GM12878 (cell line): Measurements from ENCODE around the gene CLIC3. TPM values are rescaled to one million over a fixed set of nuclear protein-coding genes. Genes with fewer than 3 reads are reported as not detected.

ENCODE experiments used
- ATAC-seq: fragments of 200-7000 bp; cut with Tn5 transposase; 3 replicates; pipeline ENCODE4 v1.9.1; 2020; ENCODE audit warnings: mild to moderate bottlenecking, moderate library complexity
- BruUV-seq: library from RNA; stranded (reverse); fragments of 400-500 nt; replicated peaks from 2 replicates; lab custom pipeline; 2021; lab: Mats Ljungman, UMichigan
- CTCF ChIA-PET: fragments of 300-600 bp; sonication (Branson Sonifier 250); formaldehyde crosslinking; extraction: SDS; loops from one replicate; lab custom pipeline; 2021; ENCODE audit warnings: inconsistent platforms; lab: Yijun Ruan, JAX
- POLR2A ChIA-PET: fragments of 350-600 bp; formaldehyde crosslinking; extraction: SDS; loops from one replicate; lab custom pipeline; 2021; ENCODE audit warnings: inconsistent platforms; lab: Charles Lee
- RAD21 ChIA-PET: fragments of 300-600 bp; sonication (Branson Sonifier 250); formaldehyde crosslinking; loops from one replicate; lab custom pipeline; 2023; ENCODE audit warnings: antibody characterized with exemption; ENCODE audit not compliant: unreplicated experiment; lab: Charles Lee
- SMC1A ChIA-PET: fragments of 300-600 bp; sonication (Branson Sonifier 250); formaldehyde crosslinking; loops from one replicate; lab custom pipeline; 2023; ENCODE audit not compliant: unreplicated experiment, uncharacterized antibody; lab: Charles Lee
- DNase-seq: peaks from one replicate; pipeline ENCODE4 v3.0.0-alpha.2; 2011; ENCODE audit warnings: low read depth, low spot score
- FAIRE-seq: peaks from 3 replicates; lab custom pipeline; 2011; peaks lifted over from hg19 to GRCh38; lab: Jason Lieb, UNC
- H2AFZ ChIP-seq: 2 replicates; pipeline ENCODE4 v1.6.0; 2011; ENCODE audit warnings: low read depth, low read length, control low read depth; ENCODE audit not compliant: control insufficient read depth
- H3K27ac ChIP-seq: 2 replicates; pipeline ENCODE4 v1.5.1; 2011; ENCODE audit warnings: control low read depth; ENCODE audit not compliant: control insufficient read depth, insufficient read depth
- H3K27me3 ChIP-seq, 2 experiments: replicated peaks in 1 of 2; 2 replicates each; pipeline versions ENCODE4 v1.6.0 to v1.6.1; 2011; ENCODE audit warnings: low read length in 1 of 2; ENCODE audit not compliant: control insufficient read depth in 2 of 2, insufficient read depth in 2 of 2
- H3K36me3 ChIP-seq, 2 experiments: 2 replicates each; pipeline ENCODE4 v1.5.1; 2011; ENCODE audit warnings: low read length in 1 of 2; ENCODE audit not compliant: control insufficient read depth in 2 of 2, insufficient read depth in 2 of 2
- H3K4me1 ChIP-seq: 2 replicates; pipeline ENCODE4 v1.6.1; 2011; ENCODE audit warnings: mild to moderate bottlenecking, low read length, moderate library complexity, mixed read lengths; ENCODE audit not compliant: control insufficient read depth, insufficient read depth
- H3K4me2 ChIP-seq: 2 replicates; pipeline ENCODE4 v1.6.0; 2011; ENCODE audit warnings: control low read depth; ENCODE audit not compliant: control insufficient read depth, insufficient read depth
- H3K4me3 ChIP-seq: fragments of 200-600 bp; sonication (generic); 2 replicates; pipeline ENCODE4 v1.5.1; 2016
- H3K79me2 ChIP-seq: 2 replicates; pipeline ENCODE4 v1.6.0; 2011; ENCODE audit warnings: low read length; ENCODE audit not compliant: control insufficient read depth, insufficient read depth
- H3K9ac ChIP-seq: 2 replicates; pipeline ENCODE4 v1.8.0; 2011; ENCODE audit warnings: low read length, control low read depth, mixed read lengths; ENCODE audit not compliant: control insufficient read depth, insufficient read depth
- H3K9me3 ChIP-seq: replicated peaks from 3 replicates; pipeline ENCODE4 v1.5.1; 2011; ENCODE audit warnings: mild to moderate bottlenecking, low read length; ENCODE audit not compliant: control insufficient read depth, insufficient read depth
- H4K20me1 ChIP-seq: 2 replicates; pipeline ENCODE4 v1.6.0; 2011; ENCODE audit not compliant: control insufficient read depth, insufficient read depth
- BMI1 ChIP-seq: fragments of 450-650 bp; IDR thresholded peaks from 2 replicates; pipeline ENCODE4 v1.6.1; 2016; ENCODE audit warnings: mild to moderate bottlenecking, moderate library complexity, borderline replicate concordance
- CBFB ChIP-seq: IDR thresholded peaks from 2 replicates; pipeline ENCODE4 v1.6.1; 2016; ENCODE audit warnings: antibody characterized with exemption, low read depth
- CHD1 ChIP-seq: IDR thresholded peaks from 2 replicates; pipeline ENCODE4 v1.6.1; 2012; ENCODE audit warnings: low read depth, low read length, improper control_type of control experiment
- CREB1 ChIP-seq: IDR thresholded peaks from 2 replicates; pipeline ENCODE4 v1.6.1; 2012; ENCODE audit warnings: low read depth, mild to moderate bottlenecking, inconsistent platforms
- EP300 ChIP-seq, 2 experiments: fragments of 150-350 bp in 1 of 2; IDR thresholded peaks; 2 replicates each; pipeline ENCODE4 v1.6.1; 2011 to 2012; ENCODE audit warnings: low read depth in 2 of 2, low read length in 2 of 2, borderline replicate concordance in 1 of 2, improper control_type of control experiment in 1 of 2, inconsistent platforms in 1 of 2; ENCODE audit not compliant: control insufficient read depth in 1 of 2
- ESRRA ChIP-seq: IDR thresholded peaks from 2 replicates; pipeline ENCODE4 v1.6.1; 2012; ENCODE audit warnings: mild to moderate bottlenecking, low read length, improper control_type of control experiment
- HCFC1 ChIP-seq: fragments of 150-350 bp; IDR thresholded peaks from 2 replicates; pipeline ENCODE4 v1.6.1; 2014; ENCODE audit warnings: low read length
- POLR2A ChIP-seq: IDR thresholded peaks from 2 replicates; pipeline ENCODE4 v1.6.1; 2011; ENCODE audit warnings: low read depth, mild to moderate bottlenecking, low read length
- TCF12 ChIP-seq: IDR thresholded peaks from 2 replicates; pipeline ENCODE4 v1.6.1; 2011; ENCODE audit warnings: low read depth, mild to moderate bottlenecking, low read length
- ZBED1 ChIP-seq: IDR thresholded peaks from 2 replicates; pipeline ENCODE4 v1.6.1; 2016; ENCODE audit warnings: borderline replicate concordance
- WGBS: methylation state at CpG from one replicate; pipeline ENCODE4 v1.1.6; 2016; ENCODE audit warnings: low lambda C conversion rate; ENCODE audit not compliant: insufficient replicate concordance, insufficient coverage; ENCODE audit errors: missing lambda C conversion rate; 5-methylcytosine and 5-hydroxymethylcytosine counted together
- in situ Hi-C: fragments of 300-500 bp; cut with MboI; formaldehyde crosslinking; loops from 9 replicates; pipeline ENCODE4 v1.14.3; 2018; ENCODE audit warnings: mixed read lengths
- intact Hi-C: fragments of 100-400 bp; cut with micrococcal nuclease; formaldehyde crosslinking; loops from one replicate; pipeline ENCODE4 v1.14.2; 2022; ENCODE audit not compliant: unreplicated experiment
- polyA plus RNA-seq, 11 experiments: library from polyadenylated mRNA; depleted of rRNA in 4 of 11; unstranded in 6 of 11; stranded (reverse) in 5 of 11; fragments of >200 nt; fragmentation: Nextera tagmentation in 4 of 11; fragmentation: Illumina TruSeq in 1 of 11; extraction: Ambion mirVana in 4 of 11; extraction: Trizol in 1 of 11; gene quantifications; 1 replicate in 1 of 11; 2 replicates in 10 of 11; pipeline versions ENCODE4 v1.2.1 to v1.2.3, GENCODE V29; 2011 to 2016; ENCODE audit warnings: inconsistent platforms in 2 of 11, missing spikeins in 2 of 11, low read depth in 1 of 11
- total RNA-seq, 4 experiments: library from RNA; depleted of rRNA in 3 of 4; stranded (reverse); fragments of >200 nt in 3 of 4; fragmentation: Illumina TruSeq in 1 of 4; extraction: Trizol in 1 of 4; gene quantifications; 2 replicates each; pipeline versions ENCODE4 v1.2.1 to v1.2.3, GENCODE V29; 2013 to 2021
- TF ChIP-seq, protein P1 (sequence below): fragments of 450-650 bp; IDR thresholded peaks from 2 replicates; pipeline ENCODE4 v1.6.1; 2017; ENCODE audit warnings: borderline replicate concordance
- TF ChIP-seq, protein P2 (sequence below): fragments of 450-650 bp; IDR thresholded peaks from 2 replicates; pipeline ENCODE4 v1.6.1; 2018; ENCODE audit warnings: borderline replicate concordance, mild to moderate bottlenecking; ENCODE audit not compliant: partially characterized antibody
- TF ChIP-seq, protein P3 (sequence below): IDR thresholded peaks from 2 replicates; pipeline ENCODE4 v1.6.1; 2012; ENCODE audit warnings: improper control_type of control experiment, low read depth, low read length; ENCODE audit not compliant: insufficient replicate concordance
- TF ChIP-seq, protein P4 (sequence below): fragments of 450-650 bp; IDR thresholded peaks from 2 replicates; pipeline ENCODE4 v1.6.1; 2018; ENCODE audit warnings: mild to moderate bottlenecking, low read depth, moderate library complexity; ENCODE audit not compliant: partially characterized antibody

Gene CLIC3
- total and polyA plus RNA-seq, 10 of the 15 experiments (the other 5 are each of a cell fraction or from before 2014, with no cell fraction given), result 0.31 TPM; not detected in 9

DNA sequence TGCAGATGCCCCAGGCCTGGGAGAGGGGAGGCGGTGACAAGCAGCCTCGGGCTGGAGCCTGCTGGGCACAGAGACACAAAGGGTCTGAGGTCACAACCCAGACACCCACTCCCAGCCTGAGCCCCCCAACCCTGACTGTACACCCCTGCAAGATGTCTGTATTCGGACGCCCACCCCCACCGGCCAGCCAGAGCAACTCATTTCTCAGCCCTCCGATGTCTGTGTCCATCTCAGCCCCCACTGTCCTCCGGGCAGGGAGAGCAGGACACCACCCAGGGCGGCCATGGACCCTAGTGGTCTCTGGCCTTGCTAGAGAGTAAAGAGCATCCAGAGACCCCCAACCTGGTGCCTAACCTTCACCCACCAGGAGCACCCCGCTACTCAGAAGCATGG is 40.4 kb downstream of the CLIC3 start:
- no peaks in the 10 kb centered on the region for H3K36me3 ChIP-seq
- H4K20me1 ChIP-seq, result no peaks in the 10 kb centered on the region
- H3K79me2 ChIP-seq, result no peaks in the 10 kb centered on the region
- ChIA-PET SMC1A (no interaction called here), POLR2A (no interaction called here), CTCF (no interaction called here), RAD21 (no interaction called here)
- no peak for ATAC-seq
- H3K27me3 ChIP-seq, result no peaks in the 10 kb centered on the region
- H3K9me3 ChIP-seq, result no peaks in the 10 kb centered on the region
- TF ChIP-seq, protein P1, sequence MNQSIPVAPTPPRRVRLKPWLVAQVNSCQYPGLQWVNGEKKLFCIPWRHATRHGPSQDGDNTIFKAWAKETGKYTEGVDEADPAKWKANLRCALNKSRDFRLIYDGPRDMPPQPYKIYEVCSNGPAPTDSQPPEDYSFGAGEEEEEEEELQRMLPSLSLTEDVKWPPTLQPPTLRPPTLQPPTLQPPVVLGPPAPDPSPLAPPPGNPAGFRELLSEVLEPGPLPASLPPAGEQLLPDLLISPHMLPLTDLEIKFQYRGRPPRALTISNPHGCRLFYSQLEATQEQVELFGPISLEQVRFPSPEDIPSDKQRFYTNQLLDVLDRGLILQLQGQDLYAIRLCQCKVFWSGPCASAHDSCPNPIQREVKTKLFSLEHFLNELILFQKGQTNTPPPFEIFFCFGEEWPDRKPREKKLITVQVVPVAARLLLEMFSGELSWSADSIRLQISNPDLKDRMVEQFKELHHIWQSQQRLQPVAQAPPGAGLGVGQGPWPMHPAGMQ, result no peak
- TF ChIP-seq TCF12, result no peak
- TF ChIP-seq CBFB, result no peak
- TF ChIP-seq ZBED1, result no peak
- TF ChIP-seq, protein P2, sequence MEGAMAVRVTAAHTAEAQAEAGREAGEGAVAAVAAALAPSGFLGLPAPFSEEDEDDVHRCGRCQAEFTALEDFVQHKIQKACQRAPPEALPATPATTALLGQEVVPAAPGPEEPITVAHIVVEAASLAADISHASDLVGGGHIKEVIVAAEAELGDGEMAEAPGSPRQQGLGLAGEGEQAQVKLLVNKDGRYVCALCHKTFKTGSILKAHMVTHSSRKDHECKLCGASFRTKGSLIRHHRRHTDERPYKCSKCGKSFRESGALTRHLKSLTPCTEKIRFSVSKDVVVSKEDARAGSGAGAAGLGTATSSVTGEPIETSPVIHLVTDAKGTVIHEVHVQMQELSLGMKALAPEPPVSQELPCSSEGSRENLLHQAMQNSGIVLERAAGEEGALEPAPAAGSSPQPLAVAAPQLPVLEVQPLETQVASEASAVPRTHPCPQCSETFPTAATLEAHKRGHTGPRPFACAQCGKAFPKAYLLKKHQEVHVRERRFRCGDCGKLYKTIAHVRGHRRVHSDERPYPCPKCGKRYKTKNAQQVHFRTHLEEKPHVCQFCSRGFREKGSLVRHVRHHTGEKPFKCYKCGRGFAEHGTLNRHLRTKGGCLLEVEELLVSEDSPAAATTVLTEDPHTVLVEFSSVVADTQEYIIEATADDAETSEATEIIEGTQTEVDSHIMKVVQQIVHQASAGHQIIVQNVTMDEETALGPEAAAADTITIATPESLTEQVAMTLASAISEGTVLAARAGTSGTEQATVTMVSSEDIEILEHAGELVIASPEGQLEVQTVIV, result no peak
- no peak for TF ChIP-seq CREB1
- TF ChIP-seq POLR2A, result no peak
- TF ChIP-seq, protein P3, sequence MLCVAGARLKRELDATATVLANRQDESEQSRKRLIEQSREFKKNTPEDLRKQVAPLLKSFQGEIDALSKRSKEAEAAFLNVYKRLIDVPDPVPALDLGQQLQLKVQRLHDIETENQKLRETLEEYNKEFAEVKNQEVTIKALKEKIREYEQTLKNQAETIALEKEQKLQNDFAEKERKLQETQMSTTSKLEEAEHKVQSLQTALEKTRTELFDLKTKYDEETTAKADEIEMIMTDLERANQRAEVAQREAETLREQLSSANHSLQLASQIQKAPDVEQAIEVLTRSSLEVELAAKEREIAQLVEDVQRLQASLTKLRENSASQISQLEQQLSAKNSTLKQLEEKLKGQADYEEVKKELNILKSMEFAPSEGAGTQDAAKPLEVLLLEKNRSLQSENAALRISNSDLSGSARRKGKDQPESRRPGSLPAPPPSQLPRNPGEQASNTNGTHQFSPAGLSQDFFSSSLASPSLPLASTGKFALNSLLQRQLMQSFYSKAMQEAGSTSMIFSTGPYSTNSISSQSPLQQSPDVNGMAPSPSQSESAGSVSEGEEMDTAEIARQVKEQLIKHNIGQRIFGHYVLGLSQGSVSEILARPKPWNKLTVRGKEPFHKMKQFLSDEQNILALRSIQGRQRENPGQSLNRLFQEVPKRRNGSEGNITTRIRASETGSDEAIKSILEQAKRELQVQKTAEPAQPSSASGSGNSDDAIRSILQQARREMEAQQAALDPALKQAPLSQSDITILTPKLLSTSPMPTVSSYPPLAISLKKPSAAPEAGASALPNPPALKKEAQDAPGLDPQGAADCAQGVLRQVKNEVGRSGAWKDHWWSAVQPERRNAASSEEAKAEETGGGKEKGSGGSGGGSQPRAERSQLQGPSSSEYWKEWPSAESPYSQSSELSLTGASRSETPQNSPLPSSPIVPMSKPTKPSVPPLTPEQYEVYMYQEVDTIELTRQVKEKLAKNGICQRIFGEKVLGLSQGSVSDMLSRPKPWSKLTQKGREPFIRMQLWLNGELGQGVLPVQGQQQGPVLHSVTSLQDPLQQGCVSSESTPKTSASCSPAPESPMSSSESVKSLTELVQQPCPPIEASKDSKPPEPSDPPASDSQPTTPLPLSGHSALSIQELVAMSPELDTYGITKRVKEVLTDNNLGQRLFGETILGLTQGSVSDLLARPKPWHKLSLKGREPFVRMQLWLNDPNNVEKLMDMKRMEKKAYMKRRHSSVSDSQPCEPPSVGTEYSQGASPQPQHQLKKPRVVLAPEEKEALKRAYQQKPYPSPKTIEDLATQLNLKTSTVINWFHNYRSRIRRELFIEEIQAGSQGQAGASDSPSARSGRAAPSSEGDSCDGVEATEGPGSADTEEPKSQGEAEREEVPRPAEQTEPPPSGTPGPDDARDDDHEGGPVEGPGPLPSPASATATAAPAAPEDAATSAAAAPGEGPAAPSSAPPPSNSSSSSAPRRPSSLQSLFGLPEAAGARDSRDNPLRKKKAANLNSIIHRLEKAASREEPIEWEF, result no peak
- TF ChIP-seq CHD1, result no peak
- TF ChIP-seq BMI1, result no peak
- no peak for TF ChIP-seq ESRRA
- TF ChIP-seq EP300 (IDR thresholded peaks at IDR 0.05; ENCODE audit: borderline replicate concordance in 1 of 2, control insufficient read depth in 1 of 2, low read depth in 2 of 2, low read length in 2 of 2), result no peak
- no peak for TF ChIP-seq HCFC1
- TF ChIP-seq, protein P4, sequence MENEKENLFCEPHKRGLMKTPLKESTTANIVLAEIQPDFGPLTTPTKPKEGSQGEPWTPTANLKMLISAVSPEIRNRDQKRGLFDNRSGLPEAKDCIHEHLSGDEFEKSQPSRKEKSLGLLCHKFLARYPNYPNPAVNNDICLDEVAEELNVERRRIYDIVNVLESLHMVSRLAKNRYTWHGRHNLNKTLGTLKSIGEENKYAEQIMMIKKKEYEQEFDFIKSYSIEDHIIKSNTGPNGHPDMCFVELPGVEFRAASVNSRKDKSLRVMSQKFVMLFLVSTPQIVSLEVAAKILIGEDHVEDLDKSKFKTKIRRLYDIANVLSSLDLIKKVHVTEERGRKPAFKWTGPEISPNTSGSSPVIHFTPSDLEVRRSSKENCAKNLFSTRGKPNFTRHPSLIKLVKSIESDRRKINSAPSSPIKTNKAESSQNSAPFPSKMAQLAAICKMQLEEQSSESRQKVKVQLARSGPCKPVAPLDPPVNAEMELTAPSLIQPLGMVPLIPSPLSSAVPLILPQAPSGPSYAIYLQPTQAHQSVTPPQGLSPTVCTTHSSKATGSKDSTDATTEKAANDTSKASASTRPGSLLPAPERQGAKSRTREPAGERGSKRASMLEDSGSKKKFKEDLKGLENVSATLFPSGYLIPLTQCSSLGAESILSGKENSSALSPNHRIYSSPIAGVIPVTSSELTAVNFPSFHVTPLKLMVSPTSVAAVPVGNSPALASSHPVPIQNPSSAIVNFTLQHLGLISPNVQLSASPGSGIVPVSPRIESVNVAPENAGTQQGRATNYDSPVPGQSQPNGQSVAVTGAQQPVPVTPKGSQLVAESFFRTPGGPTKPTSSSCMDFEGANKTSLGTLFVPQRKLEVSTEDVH, result no peak
- no peak overlapping the region for H3K27ac ChIP-seq
- no peak for FAIRE-seq
- in situ Hi-C loops (no loop called here), intact Hi-C loops (no loop called here)
- BruUV-seq, result no TSS peak
- no peak for DNase-seq
- H3K4me1 ChIP-seq, result no peaks in the 10 kb centered on the region
- H3K9ac ChIP-seq, result no peak overlapping the region
- no peak overlapping the region for H3K4me2 ChIP-seq
- no peak overlapping the region for H2AFZ ChIP-seq
- H3K4me3 ChIP-seq, result no peak overlapping the region
- 44% methylated on average over 9 of the region's 9 CpGs for WGBS
